ENCODE results near the gene SERPINB13.
"Not testable (repeated sequence)": the region's sequence is repeated elsewhere in the genome, so short reads cannot be mapped to it uniquely, and the experiment has no call there.

Gene SERPINB13

DNA sequence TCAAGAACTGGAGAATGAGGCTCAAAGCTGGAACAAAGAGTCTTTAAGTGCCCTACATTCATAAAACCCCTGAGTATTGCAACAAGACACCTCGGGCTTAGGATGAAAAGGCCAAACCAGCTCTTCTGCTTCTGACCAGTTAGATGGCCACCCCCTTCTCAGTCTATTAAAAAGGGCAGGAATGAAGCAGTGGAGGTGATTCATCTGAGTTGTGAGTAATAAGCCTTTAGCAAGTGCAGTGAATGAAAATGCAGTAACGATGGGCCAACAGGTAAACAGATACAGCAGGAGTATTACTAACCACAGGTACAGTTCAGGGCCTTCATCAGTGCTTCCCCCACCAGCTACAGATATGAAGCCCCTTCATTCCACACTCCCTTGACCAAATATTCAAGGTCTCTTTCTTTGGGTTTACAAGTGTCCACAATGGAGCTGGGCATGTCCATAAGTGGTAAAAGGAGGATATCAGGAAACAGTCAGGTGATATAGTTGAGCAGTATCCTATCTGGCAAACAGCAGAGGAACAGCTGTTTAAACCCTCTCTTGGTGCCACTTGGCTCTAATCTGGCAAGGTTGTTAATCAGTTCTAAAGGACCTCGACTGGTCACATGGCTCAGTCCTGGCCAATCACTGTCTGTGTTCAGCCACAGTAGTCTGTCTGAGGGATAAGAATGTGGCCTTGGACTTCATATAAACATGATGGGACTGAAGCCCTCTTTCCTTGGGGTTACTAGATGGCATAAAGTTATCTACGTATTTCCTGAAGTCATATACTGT lies 17.8 kb downstream of the SERPINB13 start:
- H3K27ac Mint-ChIP-seq = no peak overlapping the region
- peaks cover 4% of the 10 kb centered on the region for H3K27me3 Mint-ChIP-seq (ENCODE audit: low read depth)
- DNase-seq (ENCODE audit: low spot score) = no peak
- no peaks in the 10 kb centered on the region for H3K36me3 Mint-ChIP-seq (ENCODE audit: low read depth)
- H3K9me3 Mint-ChIP-seq = no peaks in the 10 kb centered on the region
- H3K4me3 Mint-ChIP-seq = no peak overlapping the region
- no peaks in the 10 kb centered on the region for H3K4me1 Mint-ChIP-seq (ENCODE audit: low read depth)

DNA sequence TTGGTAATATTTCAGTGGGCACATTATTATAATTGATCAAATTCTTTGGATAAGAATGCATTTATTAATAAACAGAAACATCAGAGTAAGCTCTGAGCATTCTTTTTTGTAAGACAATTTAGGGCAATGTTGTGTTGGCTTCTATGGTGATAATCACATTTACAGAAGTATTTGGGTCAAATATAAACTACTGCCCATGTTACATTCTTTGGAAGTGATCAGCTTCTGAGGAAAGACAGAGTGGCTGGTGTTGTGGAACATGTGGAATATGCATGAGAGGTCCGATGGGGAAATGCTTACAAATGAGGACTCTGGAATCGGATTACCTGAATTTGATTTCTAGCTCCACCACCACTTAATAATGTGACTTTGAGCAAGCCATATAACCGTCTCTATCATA lies 19.4 kb downstream of the SERPINB13 start:
- no peak for DNase-seq (ENCODE audit: low spot score)
- Mint-ChIP-seq H3K27ac (no peak overlapping the region), H3K4me3 (no peak overlapping the region), H3K9me3 (no peaks in the 10 kb centered on the region), H3K4me1 (ENCODE audit: low read depth) (no peaks in the 10 kb centered on the region), H3K27me3 (ENCODE audit: low read depth) (peaks cover 6% of the 10 kb centered on the region), H3K36me3 (ENCODE audit: low read depth) (no peaks in the 10 kb centered on the region)

DNA sequence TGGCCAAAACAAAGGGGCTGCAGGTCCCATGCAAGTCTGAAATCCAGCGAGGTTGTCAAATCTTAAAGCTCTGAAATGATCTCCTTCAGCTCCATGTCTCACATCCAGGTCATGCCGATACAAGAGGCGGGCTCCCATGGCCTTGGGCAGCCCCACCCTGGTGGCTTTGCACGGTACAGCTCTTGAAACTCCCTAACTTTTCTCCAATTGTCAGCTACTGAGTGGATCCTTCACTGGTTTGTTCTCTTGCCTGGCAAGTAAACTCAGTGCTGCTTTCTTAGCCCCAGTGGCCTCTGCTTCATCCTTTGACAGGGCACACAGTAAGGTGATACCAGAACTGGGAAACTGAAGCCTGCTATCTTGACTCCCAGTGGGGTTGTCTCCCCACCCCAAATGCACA lies 26.3 kb downstream of the SERPINB13 start:
- no peaks in the 10 kb centered on the region for H3K36me3 Mint-ChIP-seq (ENCODE audit: low read depth)
- no peak overlapping the region for H3K27ac Mint-ChIP-seq
- peaks cover 2% of the 10 kb centered on the region for H3K27me3 Mint-ChIP-seq (ENCODE audit: low read depth)
- H3K4me1 Mint-ChIP-seq (ENCODE audit: low read depth) = no peaks in the 10 kb centered on the region
- no peaks in the 10 kb centered on the region for H3K9me3 Mint-ChIP-seq
- no peak for DNase-seq (ENCODE audit: low spot score)
- no peak overlapping the region for H3K4me3 Mint-ChIP-seq

DNA sequence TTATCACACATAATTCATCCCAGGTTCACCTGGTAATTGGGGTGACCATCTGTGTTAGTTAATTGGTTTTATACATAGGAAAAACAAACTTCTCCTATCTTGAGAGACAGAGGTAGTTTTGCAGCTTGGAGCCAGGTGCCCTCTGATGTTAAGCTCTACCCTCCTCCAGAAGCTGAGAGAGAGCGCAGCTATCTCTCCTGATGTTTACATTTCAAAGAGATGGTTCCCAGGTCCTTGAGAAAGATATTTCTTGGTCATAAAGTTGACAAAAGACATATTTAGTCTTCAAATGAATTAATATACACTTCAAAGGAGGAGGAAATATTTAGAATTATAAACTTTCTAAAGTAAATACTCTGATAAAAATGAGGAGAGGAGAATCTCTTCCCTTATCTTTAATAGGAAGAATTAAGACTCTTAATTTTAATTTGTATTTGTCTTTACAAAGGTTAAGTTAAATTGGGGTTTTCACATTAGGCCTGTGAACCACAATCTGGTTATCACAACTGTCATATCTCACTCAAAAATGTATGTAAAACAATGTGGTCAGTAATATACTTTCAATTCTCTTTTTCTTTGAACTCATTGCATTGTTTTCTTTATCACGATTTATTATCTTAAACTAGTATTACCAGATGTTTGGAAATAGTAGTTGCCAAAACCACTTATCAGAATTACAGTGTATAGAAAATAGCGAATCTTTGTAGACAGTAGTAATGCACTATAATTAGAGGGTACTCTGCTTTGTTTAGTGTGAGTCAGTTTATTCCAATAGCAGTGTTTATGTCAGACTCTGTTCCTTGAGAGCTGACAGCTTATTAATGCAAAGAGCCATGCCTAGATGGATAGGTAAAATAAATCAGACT lies 30.1 kb downstream of the SERPINB13 start:
- Mint-ChIP-seq H3K9me3 (no peaks in the 10 kb centered on the region), H3K4me1 (ENCODE audit: low read depth) (no peaks in the 10 kb centered on the region), H3K36me3 (ENCODE audit: low read depth) (no peaks in the 10 kb centered on the region), H3K4me3 (no peak overlapping the region), H3K27ac (no peak overlapping the region), H3K27me3 (ENCODE audit: low read depth) (no peaks in the 10 kb centered on the region)
- no peak for DNase-seq (ENCODE audit: low spot score)

DNA sequence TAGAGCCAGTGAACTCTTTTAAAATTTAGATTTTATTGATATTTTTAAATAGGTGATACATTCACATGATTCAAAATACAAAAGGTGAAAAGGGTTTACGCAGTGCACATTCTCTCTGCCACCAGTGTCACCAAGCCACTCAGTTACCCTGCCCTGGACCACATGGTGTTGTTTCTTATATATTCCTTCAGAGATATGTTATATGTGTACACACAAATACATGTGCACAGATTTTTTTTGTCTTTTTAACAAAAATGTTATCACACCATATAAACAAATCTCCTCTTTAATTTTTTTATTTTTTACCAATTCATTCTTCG lies 30.7 kb downstream of the SERPINB13 start:
- H3K9me3 Mint-ChIP-seq = peaks cover under 1% of the 10 kb centered on the region
- H3K36me3 Mint-ChIP-seq (ENCODE audit: low read depth) = no peaks in the 10 kb centered on the region
- H3K27me3 Mint-ChIP-seq (ENCODE audit: low read depth) = no peaks in the 10 kb centered on the region
- DNase-seq (ENCODE audit: low spot score) = no peak
- H3K4me1 Mint-ChIP-seq (ENCODE audit: low read depth) = no peaks in the 10 kb centered on the region
- no peak overlapping the region for H3K27ac Mint-ChIP-seq
- H3K4me3 Mint-ChIP-seq = no peak overlapping the region

DNA sequence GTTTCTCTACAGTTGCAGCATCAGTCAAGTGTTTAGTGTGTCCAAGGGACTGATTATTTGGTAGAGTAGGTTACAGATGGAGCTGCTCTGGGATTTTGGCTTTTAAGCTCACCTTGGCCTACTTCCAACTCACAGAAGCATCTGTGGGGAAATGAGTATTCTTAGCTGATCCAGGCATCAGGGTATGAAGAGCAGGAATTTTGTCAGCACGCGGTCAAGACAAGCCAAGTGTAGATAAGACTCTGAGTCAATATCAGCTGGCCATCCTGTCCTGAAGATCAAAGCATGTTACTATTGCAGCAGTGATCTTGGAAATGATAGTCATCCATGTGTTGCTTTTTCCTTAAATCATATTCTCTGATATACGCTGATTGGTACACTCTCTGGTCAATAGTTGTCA lies 32.5 kb downstream of the SERPINB13 start:
- Mint-ChIP-seq H3K27me3 (ENCODE audit: low read depth) (no peaks in the 10 kb centered on the region), H3K4me3 (no peak overlapping the region), H3K4me1 (ENCODE audit: low read depth) (no peaks in the 10 kb centered on the region), H3K9me3 (peaks cover 17% of the 10 kb centered on the region), H3K36me3 (ENCODE audit: low read depth) (no peaks in the 10 kb centered on the region), H3K27ac (no peak overlapping the region)
- no peak for DNase-seq (ENCODE audit: low spot score)

DNA sequence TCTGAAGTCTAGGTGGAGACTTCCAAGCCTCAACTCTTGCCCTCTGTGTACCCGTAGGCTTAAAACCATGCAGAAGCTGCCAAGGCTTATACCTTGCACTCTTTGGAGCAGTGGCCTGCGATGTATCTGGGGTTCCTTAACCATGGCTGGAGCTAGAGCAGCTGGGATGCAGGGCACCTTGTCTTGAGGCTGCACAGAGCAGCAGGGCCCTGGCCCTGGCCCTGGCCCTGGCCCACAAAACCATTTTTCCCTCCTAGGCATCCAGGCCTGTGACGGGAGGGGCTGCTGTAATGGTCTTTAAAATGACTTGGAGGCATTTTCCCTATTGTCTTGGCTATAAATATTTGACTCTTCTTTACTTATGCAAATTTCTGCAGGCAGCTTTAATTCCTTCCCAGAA lies 37.7 kb downstream of the SERPINB13 start:
- H3K27ac Mint-ChIP-seq = no peak overlapping the region
- H3K4me3 Mint-ChIP-seq = no peak overlapping the region
- H3K4me1 Mint-ChIP-seq (ENCODE audit: low read depth) = no peaks in the 10 kb centered on the region
- H3K27me3 Mint-ChIP-seq (ENCODE audit: low read depth) = no peaks in the 10 kb centered on the region
- H3K36me3 Mint-ChIP-seq (ENCODE audit: low read depth) = no peaks in the 10 kb centered on the region
- DNase-seq (ENCODE audit: low spot score) = no peak
- peaks cover 43% of the 10 kb centered on the region for H3K9me3 Mint-ChIP-seq

DNA sequence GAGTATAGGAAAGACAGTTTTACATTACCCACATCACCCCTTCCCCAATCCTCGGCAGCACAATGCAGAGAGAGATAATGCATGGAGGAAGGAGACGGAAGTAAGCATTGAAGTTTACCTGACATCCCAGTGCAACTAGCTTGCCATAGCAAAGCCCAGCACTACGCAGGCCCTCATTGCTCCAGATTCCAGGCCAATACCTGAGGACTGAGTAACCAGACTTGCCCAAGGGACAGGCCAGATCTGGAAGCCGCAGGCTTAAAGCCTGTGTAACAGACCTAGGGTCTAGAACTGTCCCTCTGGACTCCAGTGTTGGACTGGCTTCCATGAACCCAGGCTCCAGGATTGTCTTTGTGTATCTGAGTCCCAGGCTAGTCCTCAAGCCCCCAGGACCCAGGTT lies 39.3 kb downstream of the SERPINB13 start:
- peaks cover 43% of the 10 kb centered on the region for H3K9me3 Mint-ChIP-seq
- no peak for DNase-seq (ENCODE audit: low spot score)
- H3K27me3 Mint-ChIP-seq (ENCODE audit: low read depth) = no peaks in the 10 kb centered on the region
- H3K36me3 Mint-ChIP-seq (ENCODE audit: low read depth) = no peaks in the 10 kb centered on the region
- H3K27ac Mint-ChIP-seq = no peak overlapping the region
- H3K4me1 Mint-ChIP-seq (ENCODE audit: low read depth) = no peaks in the 10 kb centered on the region
- no peak overlapping the region for H3K4me3 Mint-ChIP-seq

DNA sequence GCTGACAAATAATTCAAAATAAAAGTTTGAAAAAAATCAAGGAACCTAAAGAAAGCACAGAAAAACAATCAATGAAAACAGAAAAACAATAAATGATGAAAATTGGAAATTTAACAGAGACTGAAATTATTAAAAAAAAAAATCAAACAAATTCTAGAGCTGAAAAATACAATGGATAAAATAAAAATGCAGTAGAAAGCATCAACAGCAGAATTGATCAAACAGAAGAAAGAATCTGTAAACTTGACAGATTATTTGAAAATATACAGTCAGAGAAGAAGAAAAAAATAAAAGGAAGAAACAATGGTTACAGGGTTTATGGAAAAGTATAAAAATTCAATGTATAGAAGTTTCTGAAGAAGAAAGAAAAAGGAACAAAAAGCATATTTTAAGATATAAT lies 40.7 kb downstream of the SERPINB13 start:
- H3K9me3 Mint-ChIP-seq = peaks cover 43% of the 10 kb centered on the region
- no peak overlapping the region for H3K4me3 Mint-ChIP-seq
- no peak overlapping the region for H3K27ac Mint-ChIP-seq
- no peaks in the 10 kb centered on the region for H3K36me3 Mint-ChIP-seq (ENCODE audit: low read depth)
- H3K4me1 Mint-ChIP-seq (ENCODE audit: low read depth) = no peaks in the 10 kb centered on the region
- no peaks in the 10 kb centered on the region for H3K27me3 Mint-ChIP-seq (ENCODE audit: low read depth)
- DNase-seq (ENCODE audit: low spot score) = no peak

DNA sequence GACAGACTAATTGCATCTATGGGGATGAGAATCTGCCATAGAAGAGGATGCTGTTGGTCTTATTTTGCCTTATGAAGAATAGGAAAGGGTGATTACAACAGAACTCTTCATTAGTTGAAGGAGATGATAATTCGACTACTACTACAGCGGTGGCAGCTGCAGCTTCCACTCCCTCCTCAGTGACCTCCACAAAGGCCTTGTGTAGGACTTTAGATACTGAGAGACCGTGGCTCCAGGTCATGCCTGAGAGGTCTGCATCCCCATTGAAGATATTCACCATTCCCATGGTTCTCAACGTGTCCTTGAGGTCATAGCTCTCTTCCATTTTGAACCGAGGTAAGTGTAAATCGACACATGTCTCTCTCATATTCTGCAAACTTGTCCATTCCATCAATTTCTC lies 50.6 kb downstream of the SERPINB13 start:
- Mint-ChIP-seq H3K4me3 (no peak overlapping the region), H3K36me3 (ENCODE audit: low read depth) (no peaks in the 10 kb centered on the region), H3K27me3 (ENCODE audit: low read depth) (no peaks in the 10 kb centered on the region), H3K4me1 (ENCODE audit: low read depth) (no peaks in the 10 kb centered on the region), H3K27ac (no peak overlapping the region), H3K9me3 (no peaks in the 10 kb centered on the region)
- no peak for DNase-seq (ENCODE audit: low spot score)

DNA sequence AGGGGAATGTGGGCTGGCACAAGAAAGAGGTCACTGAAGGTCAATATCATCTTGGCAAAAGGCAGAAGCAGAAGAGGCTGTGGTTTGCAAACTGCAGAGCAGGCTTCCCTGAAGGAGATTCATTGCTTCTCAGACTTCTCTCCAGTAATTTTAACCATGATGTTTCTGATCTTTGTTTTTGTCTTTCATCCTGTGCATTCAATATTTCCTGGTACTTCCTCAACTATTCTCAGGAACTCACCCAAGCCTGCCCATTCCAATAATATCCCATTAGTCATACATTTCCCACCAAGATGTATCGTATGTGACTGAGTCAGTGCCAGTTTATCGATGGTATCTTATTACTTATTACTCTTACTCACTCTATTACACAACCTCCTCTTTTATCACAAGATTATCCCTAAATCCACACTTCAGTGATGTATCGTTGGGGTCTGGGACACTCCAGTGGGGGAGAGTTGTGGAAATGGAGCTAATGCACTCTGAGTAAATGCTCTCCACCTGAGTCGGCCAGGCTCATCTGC lies 54.1 kb downstream of the SERPINB13 start:
- H3K9me3 Mint-ChIP-seq; H3K27ac Mint-ChIP-seq; H3K36me3 Mint-ChIP-seq (ENCODE audit: low read depth); H3K4me3 Mint-ChIP-seq; H3K4me1 Mint-ChIP-seq (ENCODE audit: low read depth); H3K27me3 Mint-ChIP-seq (ENCODE audit: low read depth); DNase-seq (ENCODE audit: low spot score): not testable (repeated sequence)

DNA sequence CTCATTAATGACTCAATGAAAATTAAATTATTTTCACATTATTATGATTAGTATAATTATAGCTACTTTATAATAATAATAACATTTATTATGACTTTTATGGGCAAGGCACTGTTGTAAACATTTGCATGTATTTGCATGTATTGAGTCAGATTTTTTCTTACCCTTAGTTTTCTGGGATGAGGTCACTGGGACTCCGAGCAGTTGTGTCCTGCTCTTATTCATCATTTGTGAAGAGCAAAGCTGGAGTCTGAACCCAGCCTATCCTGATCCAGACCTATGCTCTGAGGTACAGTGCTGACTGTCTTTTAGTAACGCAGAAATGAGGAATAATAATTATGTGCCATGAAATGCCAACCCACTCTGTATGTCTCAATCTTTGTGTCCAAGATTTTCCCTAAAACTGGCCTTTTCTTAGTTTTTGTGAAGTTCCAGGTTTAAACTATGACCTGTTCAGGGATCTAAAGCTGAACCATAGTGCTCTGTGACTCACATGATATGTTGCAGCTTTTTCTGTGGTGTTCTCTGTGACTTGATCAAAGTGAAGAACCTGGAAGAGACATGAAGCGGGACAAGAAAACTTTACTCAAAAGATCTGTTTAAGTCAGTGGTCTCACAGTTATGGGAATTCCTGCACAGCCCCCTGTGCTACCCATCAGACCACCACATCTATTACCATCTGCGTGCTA lies 55.7 kb downstream of the SERPINB13 start:
- not testable (repeated sequence) for DNase-seq (ENCODE audit: low spot score); H3K27ac Mint-ChIP-seq; H3K4me1 Mint-ChIP-seq (ENCODE audit: low read depth); H3K27me3 Mint-ChIP-seq (ENCODE audit: low read depth); H3K4me3 Mint-ChIP-seq; H3K9me3 Mint-ChIP-seq; H3K36me3 Mint-ChIP-seq (ENCODE audit: low read depth)

DNA sequence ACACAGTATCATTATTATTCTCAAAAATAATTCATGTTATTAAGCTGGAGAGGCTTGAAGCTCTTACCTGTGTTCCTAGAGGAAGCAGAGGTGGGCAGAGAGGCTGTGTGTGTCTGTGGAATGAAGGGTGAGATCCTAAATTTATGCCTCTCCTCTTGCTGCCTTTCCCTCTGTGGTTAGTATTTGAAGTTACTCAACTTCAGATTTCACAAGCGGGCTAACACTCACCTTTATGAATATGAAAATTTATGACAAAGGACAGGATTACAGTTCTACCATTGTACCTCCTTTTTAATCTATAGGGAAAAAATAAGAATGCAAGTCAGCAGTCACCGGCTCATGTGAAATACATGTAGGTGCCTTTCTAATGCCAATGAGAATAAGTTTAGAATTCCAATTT lies 57.0 kb downstream of the SERPINB13 start, which contains the start of gene SERPINB4:
TSS of gene SERPINB4 (minus strand) at position 115 of the 400 bp plus-strand sequence. CDS start 679 bp downstream, outside the sequence.
- not testable (repeated sequence) for DNase-seq (ENCODE audit: low spot score); H3K9me3 Mint-ChIP-seq; H3K36me3 Mint-ChIP-seq (ENCODE audit: low read depth); H3K27me3 Mint-ChIP-seq (ENCODE audit: low read depth); H3K4me3 Mint-ChIP-seq; H3K27ac Mint-ChIP-seq; H3K4me1 Mint-ChIP-seq (ENCODE audit: low read depth)

DNA sequence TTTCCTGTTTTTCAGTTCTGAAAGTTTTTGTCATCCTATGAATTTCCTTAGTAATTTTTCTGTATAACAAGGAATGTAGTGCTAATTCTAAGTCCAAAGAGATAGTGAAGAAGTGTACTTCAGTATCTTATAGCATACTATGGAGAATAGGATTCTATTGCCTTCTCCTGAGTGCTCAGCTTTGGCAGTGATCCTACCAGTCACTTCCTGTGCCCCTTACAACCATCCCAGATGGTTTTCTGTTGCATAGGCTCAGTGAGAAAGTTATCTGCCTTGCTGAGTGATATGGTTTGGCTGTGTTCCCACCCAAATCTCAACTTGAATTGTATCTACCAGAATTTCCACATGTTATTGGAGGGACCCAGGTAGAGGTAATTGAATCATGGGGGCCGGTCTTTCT lies 57.6 kb downstream of the SERPINB13 start:
- H3K27ac Mint-ChIP-seq, H3K4me3 Mint-ChIP-seq: not testable (repeated sequence)

More for the DNA sequence above, 57.6 kb downstream of the SERPINB13 start:
- not testable (repeated sequence) for H3K9me3 Mint-ChIP-seq; H3K36me3 Mint-ChIP-seq (ENCODE audit: low read depth); H3K4me1 Mint-ChIP-seq (ENCODE audit: low read depth); DNase-seq (ENCODE audit: low spot score); H3K27me3 Mint-ChIP-seq (ENCODE audit: low read depth)
